Ishikawa (cell line): ENCODE measurements around the gene SLC27A5.

Source experiments
- EP300 ChIP-seq: IDR thresholded peaks from 2 replicates; pipeline ENCODE4 v1.6.1; 2012; ENCODE audit warnings: borderline replicate concordance
- REST ChIP-seq: IDR thresholded peaks from 2 replicates; pipeline ENCODE4 v1.6.1; 2012; ENCODE audit warnings: low read depth, mild to moderate bottlenecking

GRCh38 chr19:58466760-58467589 is 44.8 kb downstream of the SLC27A5 start, which contains the start of gene ZNF324:
- TF ChIP-seq EP300 (no peak), REST (no peak)
